A673 (cell line): ENCODE results near the gene TENT5A.

Experiments used
- CTCF ChIP-seq: fragments of 300-800, 200-600 bp; sonication (generic); conservative IDR thresholded peaks from 2 replicates; pipeline ENCODE4 v1.5.1; 2017; ENCODE audit warnings: low read depth, mild to moderate bottlenecking, antibody characterized with exemption, low read length, moderate library complexity, mixed read lengths
- EZH2 ChIP-seq: fragments of 200-600 bp; sonication (generic); IDR thresholded peaks from 2 replicates; pipeline ENCODE4 v1.6.1; 2017; ENCODE audit warnings: borderline replicate concordance, low read depth, mild to moderate bottlenecking, mixed read lengths, antibody characterized with exemption, low read length; ENCODE audit not compliant: poor library complexity, severe bottlenecking

- TF ChIP-seq CTCF (no peak), EZH2 (no peak)
Measured at GRCh38 chr6:81774542-81774941, 22.1 kb upstream of the TENT5A start.
